Suprapubic skin (tissue), 3 donors: Measurements from ENCODE around the gene GDPD3.

ENCODE experiments used
- CTCF ChIP-seq, 2 donors: fragments of 200-600 bp in 1 of 2; fragments of 450-650 bp in 1 of 2; sonication (generic) in 1 of 2; IDR thresholded peaks; one replicate each; pipeline ENCODE4 v1.5.1; 2016 to 2019; ENCODE audit warnings: antibody characterized with exemption in 2 of 2, mild to moderate bottlenecking in 1 of 2, moderate library complexity in 1 of 2
- EP300 ChIP-seq: sonication (generic); formaldehyde crosslinking; IDR thresholded peaks from one replicate; pipeline ENCODE4 v1.6.1; 2017; ENCODE audit warnings: antibody characterized with exemption
- POLR2A ChIP-seq, 2 donors: fragments of 450-650 bp; IDR thresholded peaks; one replicate each; pipeline ENCODE4 v1.6.1; 2017; ENCODE audit warnings: antibody characterized with exemption in 2 of 2, mild to moderate bottlenecking in 2 of 2, moderate library complexity in 2 of 2

- TF ChIP-seq EP300 (no peak), CTCF (IDR thresholded peaks at IDR 0.05) (no peak), POLR2A (IDR thresholded peaks at IDR 0.05) (no peak)
Measured at GRCh38 chr16:30094541-30095165, 18.7 kb downstream of the GDPD3 start.
